B cell (primary cell): ENCODE results near the gene GPRIN2.

Experiments used
- CTCF ChIP-seq: fragments of 200-600 bp; IDR thresholded peaks from one replicate; pipeline ENCODE4 v1.8.0; 2022; ENCODE audit warnings: antibody characterized with exemption, mild to moderate bottlenecking
- EZH2 ChIP-seq: IDR thresholded peaks from 2 replicates; pipeline ENCODE4 v1.6.1; 2012; ENCODE audit warnings: borderline replicate concordance, low read depth, mild to moderate bottlenecking, moderate library complexity, low read length; ENCODE audit not compliant: insufficient read depth, poor library complexity, severe bottlenecking

DNA sequence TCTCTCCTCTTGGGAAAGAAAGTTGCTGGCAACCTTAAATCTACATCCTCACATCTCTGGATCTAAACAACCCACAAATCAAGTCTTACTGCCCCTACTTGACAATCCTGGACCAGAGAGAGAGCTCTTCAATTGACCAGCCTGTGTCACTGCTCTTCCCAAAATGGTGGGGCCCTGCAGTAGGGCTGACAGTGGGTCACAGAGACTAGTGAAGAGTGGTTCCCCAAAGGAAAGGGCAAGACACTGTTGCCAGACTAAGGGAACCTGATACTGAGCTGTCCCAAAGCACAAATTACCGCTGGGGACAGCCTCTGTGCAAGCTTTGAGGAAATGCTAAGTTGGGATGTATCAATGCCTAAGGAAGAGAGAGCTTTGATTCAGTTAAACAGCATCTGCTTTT is 4.5 kb upstream of the GPRIN2 start:
- TF ChIP-seq CTCF = no peak
- no peak for TF ChIP-seq EZH2
